ENCODE measurements around the gene MCF2L.

DNA sequence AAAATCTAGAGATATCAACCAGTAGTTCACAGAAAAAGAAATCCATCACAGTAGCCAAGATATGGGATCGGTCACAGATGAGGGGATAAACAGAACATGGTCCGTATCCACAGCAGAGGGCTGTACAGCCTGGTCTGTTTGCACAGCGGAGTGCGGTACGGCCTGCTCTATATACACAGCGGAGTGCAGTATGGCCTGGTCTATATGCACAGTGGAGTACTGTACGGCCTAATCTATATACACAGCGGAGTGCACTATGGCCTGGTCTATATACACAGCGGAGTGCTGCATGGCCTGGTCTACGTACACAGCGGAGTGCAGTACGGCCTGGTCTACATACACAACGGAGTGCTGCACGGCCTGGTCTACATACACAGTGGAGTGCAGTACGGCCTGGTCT lies 43.0 kb upstream of the MCF2L start:
- TF ChIP-seq, protein P1, sequence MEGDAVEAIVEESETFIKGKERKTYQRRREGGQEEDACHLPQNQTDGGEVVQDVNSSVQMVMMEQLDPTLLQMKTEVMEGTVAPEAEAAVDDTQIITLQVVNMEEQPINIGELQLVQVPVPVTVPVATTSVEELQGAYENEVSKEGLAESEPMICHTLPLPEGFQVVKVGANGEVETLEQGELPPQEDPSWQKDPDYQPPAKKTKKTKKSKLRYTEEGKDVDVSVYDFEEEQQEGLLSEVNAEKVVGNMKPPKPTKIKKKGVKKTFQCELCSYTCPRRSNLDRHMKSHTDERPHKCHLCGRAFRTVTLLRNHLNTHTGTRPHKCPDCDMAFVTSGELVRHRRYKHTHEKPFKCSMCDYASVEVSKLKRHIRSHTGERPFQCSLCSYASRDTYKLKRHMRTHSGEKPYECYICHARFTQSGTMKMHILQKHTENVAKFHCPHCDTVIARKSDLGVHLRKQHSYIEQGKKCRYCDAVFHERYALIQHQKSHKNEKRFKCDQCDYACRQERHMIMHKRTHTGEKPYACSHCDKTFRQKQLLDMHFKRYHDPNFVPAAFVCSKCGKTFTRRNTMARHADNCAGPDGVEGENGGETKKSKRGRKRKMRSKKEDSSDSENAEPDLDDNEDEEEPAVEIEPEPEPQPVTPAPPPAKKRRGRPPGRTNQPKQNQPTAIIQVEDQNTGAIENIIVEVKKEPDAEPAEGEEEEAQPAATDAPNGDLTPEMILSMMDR (IDR thresholded peaks at IDR 0.05) = no peak
- TF ChIP-seq POLR2AphosphoS5 (IDR thresholded peaks at IDR 0.05) (no peak), EP300 (IDR thresholded peaks at IDR 0.05) (no peak)
